Uterus (tissue), 2 donors: ENCODE results near the gene CTAGE8.
"Not testable (repeated sequence)": the region's sequence is repeated elsewhere in the genome, so short reads cannot be mapped to it uniquely, and the experiment has no call there.

Experiments
- POLR2A ChIP-seq, 2 donors: fragments of 450-650 bp; IDR thresholded peaks; one replicate each; pipeline ENCODE4 v1.6.1; 2016; ENCODE audit warnings: antibody characterized with exemption in 2 of 2, mild to moderate bottlenecking in 1 of 2, moderate library complexity in 1 of 2
- TF ChIP-seq, protein P1 (sequence below), 4 experiments: fragments of 200-600 bp in 2 of 4; fragments of 450-650 bp in 2 of 4; sonication (generic) in 2 of 4; IDR thresholded peaks; one replicate each; pipeline ENCODE4 v1.5.1; 2016 to 2019; ENCODE audit warnings: antibody characterized with exemption in 4 of 4, mild to moderate bottlenecking in 2 of 4, moderate library complexity in 1 of 4

DNA sequence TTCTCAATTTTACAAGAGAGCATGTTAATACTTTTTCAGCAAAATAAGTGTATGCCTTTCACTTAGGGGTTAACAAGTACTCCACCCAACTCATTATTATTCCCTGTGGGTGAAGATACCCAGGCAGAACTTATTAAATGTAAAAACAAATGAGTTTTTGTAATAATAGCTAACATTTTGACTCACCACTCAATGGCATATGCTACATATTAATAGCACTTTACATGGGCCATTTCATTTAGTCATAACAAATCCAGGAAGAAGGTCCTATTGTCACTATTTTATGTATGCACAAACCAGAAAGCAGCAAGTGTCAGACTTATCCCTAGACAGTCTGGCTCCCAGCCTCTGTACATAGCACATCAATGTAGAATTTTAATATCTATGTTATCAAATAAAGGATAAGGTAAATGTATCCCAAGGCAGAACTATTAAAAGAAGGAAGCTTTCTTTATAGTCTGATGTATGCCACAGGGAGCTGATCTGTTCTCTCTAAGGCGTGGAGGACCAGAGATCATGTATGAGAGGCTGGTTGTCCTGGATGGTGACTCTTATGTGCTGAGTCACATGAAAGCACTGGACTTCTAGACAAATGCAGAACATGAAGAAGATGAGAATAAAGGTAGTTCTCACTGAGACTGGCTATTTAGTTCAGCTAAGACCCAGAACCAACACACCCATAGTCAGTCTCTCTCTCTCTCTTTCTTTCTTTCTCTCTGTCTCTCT is 33.7 kb upstream of the CTAGE8 start:
- not testable (repeated sequence) for TF ChIP-seq POLR2A (IDR thresholded peaks at IDR 0.05)
- TF ChIP-seq, protein P1, sequence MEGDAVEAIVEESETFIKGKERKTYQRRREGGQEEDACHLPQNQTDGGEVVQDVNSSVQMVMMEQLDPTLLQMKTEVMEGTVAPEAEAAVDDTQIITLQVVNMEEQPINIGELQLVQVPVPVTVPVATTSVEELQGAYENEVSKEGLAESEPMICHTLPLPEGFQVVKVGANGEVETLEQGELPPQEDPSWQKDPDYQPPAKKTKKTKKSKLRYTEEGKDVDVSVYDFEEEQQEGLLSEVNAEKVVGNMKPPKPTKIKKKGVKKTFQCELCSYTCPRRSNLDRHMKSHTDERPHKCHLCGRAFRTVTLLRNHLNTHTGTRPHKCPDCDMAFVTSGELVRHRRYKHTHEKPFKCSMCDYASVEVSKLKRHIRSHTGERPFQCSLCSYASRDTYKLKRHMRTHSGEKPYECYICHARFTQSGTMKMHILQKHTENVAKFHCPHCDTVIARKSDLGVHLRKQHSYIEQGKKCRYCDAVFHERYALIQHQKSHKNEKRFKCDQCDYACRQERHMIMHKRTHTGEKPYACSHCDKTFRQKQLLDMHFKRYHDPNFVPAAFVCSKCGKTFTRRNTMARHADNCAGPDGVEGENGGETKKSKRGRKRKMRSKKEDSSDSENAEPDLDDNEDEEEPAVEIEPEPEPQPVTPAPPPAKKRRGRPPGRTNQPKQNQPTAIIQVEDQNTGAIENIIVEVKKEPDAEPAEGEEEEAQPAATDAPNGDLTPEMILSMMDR (IDR thresholded peaks at IDR 0.05): not testable (repeated sequence)
